Measurements from ENCODE around the gene ADNP2.
A peak's percentile ranks its signal among the peaks of the same experiment; 100 is the strongest.
"Not testable (repeated sequence)": the region's sequence is repeated elsewhere in the genome, so short reads cannot be mapped to it uniquely, and the experiment has no call there.

Gene ADNP2

DNA sequence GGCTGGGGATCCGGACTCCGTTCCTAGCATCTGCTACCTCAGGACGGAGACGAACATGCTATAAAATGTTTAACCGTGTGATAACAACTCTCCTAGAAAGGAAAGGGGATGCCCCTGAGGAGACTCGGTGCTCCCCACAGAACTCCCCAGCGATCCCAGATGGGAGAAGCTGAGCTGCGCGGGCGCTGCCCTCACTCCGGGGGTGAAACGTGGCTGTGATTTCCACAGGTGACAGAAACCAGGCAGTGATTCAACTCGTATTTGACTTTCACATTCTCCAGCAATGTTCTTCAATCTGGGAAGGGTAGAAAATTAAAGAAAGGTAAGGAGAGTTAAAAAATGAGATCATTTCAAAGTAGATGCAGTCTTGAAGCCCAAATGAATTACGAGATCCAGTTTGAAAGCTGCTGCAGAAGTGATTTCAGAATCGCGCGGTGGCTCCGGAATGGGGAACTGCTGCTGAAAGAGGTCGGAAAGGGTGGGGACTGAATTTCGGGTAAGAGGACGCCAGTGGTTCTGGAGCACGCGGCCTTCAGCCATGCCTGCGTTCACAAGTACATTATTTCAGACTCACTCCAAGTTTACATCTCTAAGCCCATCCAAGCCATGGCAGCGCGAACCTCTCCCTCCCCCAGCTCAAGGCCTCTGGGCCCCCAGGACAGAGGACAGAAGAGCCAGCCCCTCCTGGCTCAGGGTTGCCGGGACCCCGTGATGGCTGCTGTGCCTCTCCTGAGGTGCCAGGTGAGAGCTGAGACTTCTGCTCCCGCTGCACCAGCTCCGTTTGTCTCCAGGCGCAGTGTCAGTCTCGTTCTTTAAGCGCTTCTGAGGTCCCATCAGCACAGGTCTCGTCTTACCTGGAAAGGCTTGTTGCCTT lies 39.5 kb downstream of the ADNP2 start:
- DNase-seq = peak; percentile 69

GRCh38 chr18:80149667-80150066 lies 40.6 kb downstream of the ADNP2 start:
- no peak for DNase-seq

GRCh38 chr18:80154293-80154692 lies 45.2 kb downstream of the ADNP2 start:
- DNase-seq = no peak

DNA sequence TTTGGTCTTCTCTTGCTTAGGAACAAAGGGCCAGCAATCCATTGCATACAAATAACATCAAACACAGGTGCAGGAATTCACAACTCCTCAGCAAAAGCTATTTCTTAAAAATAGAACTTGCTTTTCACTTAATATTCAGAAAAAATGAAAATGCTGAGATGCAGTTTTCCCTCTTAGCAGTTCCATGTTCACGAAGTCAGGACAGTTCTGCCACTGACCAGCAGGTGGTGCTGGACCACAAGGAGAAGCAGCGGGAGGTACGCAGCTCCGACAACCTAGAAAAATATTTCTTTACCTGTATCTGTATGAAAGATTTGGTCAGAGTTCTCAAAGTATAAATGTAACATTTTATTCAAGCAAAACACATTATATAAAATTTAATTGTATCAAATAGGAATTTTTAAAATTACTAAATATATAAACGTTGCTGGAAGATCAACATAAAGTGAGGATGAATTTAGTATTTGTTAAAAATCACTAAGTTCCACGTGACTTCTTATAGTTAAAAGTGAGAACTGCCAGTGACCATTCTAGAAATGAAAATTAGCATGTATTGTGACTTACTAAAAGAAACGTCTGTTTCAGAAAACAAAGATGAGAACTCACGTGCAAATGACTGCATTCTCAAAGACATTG lies 48.8 kb downstream of the ADNP2 start:
- DNase-seq = peak; percentile 11

DNA sequence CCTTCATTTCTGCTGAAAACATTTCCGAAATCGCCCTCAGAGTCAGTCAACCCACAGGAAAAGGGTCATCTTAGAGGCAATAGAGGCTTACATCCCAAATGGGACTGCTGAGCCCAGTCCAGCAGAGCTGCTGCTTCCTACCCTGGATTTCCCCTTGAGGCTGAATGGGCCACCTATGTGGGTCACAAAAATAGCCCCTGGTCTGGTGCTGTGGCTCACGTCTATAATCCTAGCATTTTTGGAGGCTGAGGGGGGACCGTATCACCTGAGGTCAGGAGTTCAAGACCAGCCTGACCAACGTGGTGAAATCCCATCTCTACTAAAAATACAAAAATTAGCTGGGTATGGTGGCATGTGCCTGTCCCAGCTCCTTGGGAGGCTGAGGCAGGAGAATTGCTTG lies 49.3 kb downstream of the ADNP2 start:
- no peak for DNase-seq

- no peak for DNase-seq
Observed at GRCh38 chr18:80159713-80160636, 50.9 kb downstream of the ADNP2 start.

DNA sequence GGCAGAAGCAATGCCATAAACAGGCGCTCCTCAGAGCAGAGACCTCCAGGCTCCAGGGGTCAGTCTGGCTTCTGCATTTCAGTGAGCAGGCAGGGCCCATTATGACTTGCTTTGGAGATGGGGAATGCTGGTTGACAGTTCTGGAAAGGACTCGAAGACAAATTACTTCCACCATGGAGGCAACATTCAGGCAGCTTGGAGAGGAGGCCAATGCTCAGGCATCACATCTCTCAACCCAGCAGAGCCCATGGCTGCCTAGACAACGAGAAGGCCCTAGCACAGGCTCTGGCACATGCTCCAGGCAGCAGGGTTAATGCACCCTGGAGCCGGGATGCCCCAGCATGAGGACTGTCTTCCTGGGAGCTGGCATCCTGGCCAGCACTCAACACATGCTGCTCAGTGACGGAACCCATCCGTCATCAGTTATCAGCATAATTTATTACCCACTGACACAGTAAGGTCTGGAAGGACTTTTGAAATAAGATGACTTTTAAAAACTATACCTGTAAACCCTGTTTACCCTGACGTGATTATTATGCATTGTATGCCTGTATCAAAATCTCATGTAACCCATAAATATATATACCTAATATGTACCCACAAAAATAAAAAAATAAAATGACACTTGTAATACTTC lies 52.8 kb downstream of the ADNP2 start:
- no peak for DNase-seq

GRCh38 chr18:80163183-80163582 lies 54.1 kb downstream of the ADNP2 start:
- DNase-seq = no peak

- not testable (repeated sequence) for DNase-seq
Observed at GRCh38 chr18:80164727-80165355, 55.8 kb downstream of the ADNP2 start.

- no peak for DNase-seq
Observed at GRCh38 chr18:80166240-80166639, 57.2 kb downstream of the ADNP2 start.

- no peak for DNase-seq
Observed at GRCh38 chr18:80166725-80167124, 57.7 kb downstream of the ADNP2 start.

DNA sequence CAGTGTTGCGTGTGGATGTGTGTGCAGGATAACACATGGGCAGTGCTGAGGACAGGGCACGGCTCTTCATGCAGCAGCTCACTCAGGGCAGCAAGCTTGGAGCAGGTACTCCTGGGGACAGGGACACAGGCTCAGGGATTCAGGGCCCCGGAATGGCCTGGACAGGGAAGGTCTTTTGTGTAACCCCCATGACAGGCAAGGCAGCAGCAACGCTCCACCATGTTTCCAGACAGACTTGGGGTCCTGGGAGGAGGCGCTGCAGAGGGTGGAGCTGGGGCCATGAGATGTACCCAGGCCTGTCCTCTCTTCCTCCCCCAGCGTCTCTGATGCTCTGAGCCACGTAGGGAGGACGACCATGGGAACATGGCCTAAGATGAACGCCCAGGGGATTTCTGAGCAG lies 58.3 kb downstream of the ADNP2 start:
- DNase-seq = no peak

GRCh38 chr18:80167931-80168330 lies 58.9 kb downstream of the ADNP2 start:
- DNase-seq = no peak

- no peak for DNase-seq
Observed at GRCh38 chr18:80168346-80168745, 59.3 kb downstream of the ADNP2 start.

DNA sequence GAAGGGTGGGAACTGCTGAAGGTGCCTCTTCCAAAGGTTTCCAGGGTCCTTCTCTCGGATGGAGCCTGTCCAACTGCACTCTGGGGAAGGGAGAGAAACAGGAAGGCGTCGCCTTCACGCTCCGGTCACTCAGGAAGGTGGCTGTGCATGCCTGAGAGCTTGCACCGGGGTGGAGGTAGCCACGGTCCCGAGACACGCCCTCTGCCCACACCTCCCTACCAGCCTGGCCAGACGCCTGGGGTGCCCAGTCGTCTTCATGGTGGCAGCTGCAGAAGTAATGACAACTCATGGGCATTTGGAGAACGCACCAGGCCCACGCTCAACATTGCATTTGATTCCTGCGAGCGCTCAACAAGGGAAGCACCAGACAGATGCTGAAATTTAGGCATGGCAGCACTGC lies 59.9 kb downstream of the ADNP2 start:
- no peak for DNase-seq

DNA sequence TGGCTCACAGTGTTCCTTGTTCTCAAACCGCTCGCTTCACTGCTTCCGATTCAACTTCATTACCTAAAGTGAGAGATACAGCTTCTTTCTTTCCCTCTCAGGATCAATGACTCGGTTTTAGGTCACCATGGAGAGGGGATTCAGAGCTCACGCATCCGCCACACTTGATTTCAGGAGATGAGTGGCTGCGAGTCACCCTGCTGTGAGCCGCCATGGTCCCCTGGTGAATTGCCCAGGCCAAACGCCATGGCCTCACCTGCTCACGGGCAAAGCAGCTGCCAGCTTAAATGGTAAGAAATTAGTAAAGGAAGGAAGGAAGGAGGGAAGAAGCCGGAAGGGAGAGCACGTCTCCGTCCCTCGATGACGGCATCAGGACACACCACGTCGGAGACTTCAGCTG lies 60.5 kb downstream of the ADNP2 start:
- no peak for DNase-seq

DNA sequence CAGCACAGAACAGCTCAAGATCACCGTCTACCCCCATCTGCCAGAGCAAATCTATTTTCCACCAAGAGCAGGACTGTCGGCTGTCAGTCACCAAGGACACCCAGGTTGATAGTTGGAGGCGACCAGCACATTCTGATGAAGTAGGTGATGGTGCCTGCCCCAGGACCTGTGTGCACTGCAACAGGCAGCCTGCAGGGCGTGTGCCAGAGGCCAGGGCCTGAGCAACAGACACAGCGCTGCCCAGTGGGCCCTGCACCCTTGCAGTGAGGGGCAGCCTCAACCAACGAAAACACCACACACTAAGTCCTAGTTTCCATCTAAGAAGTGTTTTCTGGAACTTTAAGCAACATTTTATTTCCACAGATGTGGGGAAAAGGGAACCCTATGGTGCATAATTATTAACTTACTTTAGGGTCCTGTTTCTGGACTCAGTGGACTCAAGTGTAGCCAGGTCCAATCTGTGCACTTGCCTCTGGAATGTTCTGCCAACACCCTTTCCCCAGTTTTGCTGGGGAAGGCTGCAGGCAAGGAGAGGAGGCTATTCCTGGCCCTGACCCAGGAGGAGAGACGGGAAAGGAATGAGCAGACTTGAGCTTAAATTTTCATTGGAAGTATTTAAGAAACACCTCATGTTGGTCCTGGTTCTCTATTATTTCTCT lies 61.5 kb downstream of the ADNP2 start:
- DNase-seq = no peak

GRCh38 chr18:80171054-80171872 lies 62.2 kb downstream of the ADNP2 start:
- no peak for DNase-seq

- no peak for DNase-seq
Observed at GRCh38 chr18:80172056-80172455, 63.0 kb downstream of the ADNP2 start.

GRCh38 chr18:80173060-80173459 lies 64.0 kb downstream of the ADNP2 start:
- no peak for DNase-seq
